A549 (cell line): ENCODE results near the gene LY6G6D. TPM values are rescaled to one million over a fixed set of nuclear protein-coding genes. Genes with fewer than 3 reads are reported as not detected.

Experiments
- ATAC-seq, 2 experiments: fragments of 200-7000 bp in 1 of 2; fragments of >200 bp in 1 of 2; cut with Nextera tagmentation in 1 of 2; cut with Tn5 transposase in 1 of 2; 3 replicates each; pipeline versions ENCODE4 v1.8.0 to v1.9.1; 2018 to 2020; ENCODE audit warnings: mild to moderate bottlenecking in 1 of 2, moderate library complexity in 1 of 2
- CTCF ChIA-PET: fragments of 300-600 bp; sonication (Branson Sonifier 250); formaldehyde crosslinking; extraction: SDS; loops from one replicate; lab custom pipeline; 2021; ENCODE audit warnings: antibody characterized with exemption, inconsistent platforms; lab: Yijun Ruan, JAX
- POLR2A ChIA-PET: fragments of 350-600 bp; formaldehyde crosslinking; extraction: SDS; loops from one replicate; lab custom pipeline; 2021; ENCODE audit warnings: antibody characterized with exemption, inconsistent platforms; lab: Yijun Ruan, JAX
- DNase-seq, 2 experiments: peaks; one replicate each; pipeline versions ENCODE4 v3.0.0 to v3.0.0-alpha.2; 2011 to 2016; ENCODE audit warnings: low read depth in 1 of 2, low spot score in 1 of 2
- FAIRE-seq: peaks from 2 replicates; lab custom pipeline; 2011; peaks lifted over from hg19 to GRCh38; lab: Jason Lieb, UNC
- H3K27ac ChIP-seq, 2 experiments: fragments of >200 bp; sonication (Bioruptor Twin); formaldehyde crosslinking; 3 replicates each; pipeline ENCODE4 v1.5.1; 2016 to 2017
- H3K4me1 ChIP-seq: fragments of >200 bp; sonication (Bioruptor Twin); formaldehyde crosslinking; 3 replicates; pipeline ENCODE4 v1.6.1; 2016
- H3K4me2 ChIP-seq: fragments of >200 bp; sonication (Bioruptor Twin); formaldehyde crosslinking; 3 replicates; pipeline ENCODE4 v1.6.1; 2016
- H3K4me3 ChIP-seq: fragments of >200 bp; sonication (Bioruptor Twin); formaldehyde crosslinking; 3 replicates; pipeline ENCODE4 v1.5.1; 2016
- H3K9me3 ChIP-seq: fragments of >200 bp; sonication (Bioruptor Twin); formaldehyde crosslinking; 3 replicates; pipeline ENCODE4 v1.6.1; 2016
- CHD4 ChIP-seq: fragments of 200-600 bp; sonication (generic); IDR thresholded peaks from 2 replicates; pipeline ENCODE4 v1.6.1; 2016; ENCODE audit warnings: antibody characterized with exemption, mild to moderate bottlenecking, borderline replicate concordance
- EP300 ChIP-seq, 2 experiments: fragments of >200 bp; sonication (Bioruptor Twin); formaldehyde crosslinking; IDR thresholded peaks; 2 replicates in 1 of 2; 3 replicates in 1 of 2; pipeline ENCODE4 v1.6.1; 2016 to 2017
- FOSB ChIP-seq: fragments of 250-450 bp; sonication (Bioruptor Pico); IDR thresholded peaks from 2 replicates; pipeline ENCODE4 v1.5.0; 2020; ENCODE audit warnings: mild to moderate bottlenecking, moderate library complexity
- FOSL2 ChIP-seq, 2 experiments: fragments of 450-650 bp in 1 of 2; fragments of >200 bp in 1 of 2; sonication (Bioruptor Twin) in 1 of 2; formaldehyde crosslinking; IDR thresholded peaks; 2 replicates each; pipeline versions ENCODE4 v1.5.0 to v1.6.1; 2016 to 2020; ENCODE audit warnings: mild to moderate bottlenecking in 1 of 2, moderate library complexity in 1 of 2
- FOXS1 ChIP-seq: fragments of 250-450 bp; sonication (Bioruptor Pico); IDR thresholded peaks from 2 replicates; pipeline ENCODE4 v1.5.0; 2020; ENCODE audit warnings: mild to moderate bottlenecking, moderate library complexity
- HEYL ChIP-seq: fragments of 250-450 bp; sonication (Bioruptor Pico); IDR thresholded peaks from 2 replicates; pipeline ENCODE4 v1.8.0; 2021; ENCODE audit warnings: mild to moderate bottlenecking, moderate library complexity
- HMGXB4 ChIP-seq: fragments of 250-450 bp; sonication (Bioruptor Pico); IDR thresholded peaks from 2 replicates; pipeline ENCODE4 v1.5.0; 2021; ENCODE audit warnings: mild to moderate bottlenecking, moderate library complexity, borderline replicate concordance
- HOXB5 ChIP-seq: fragments of 250-450 bp; sonication (Bioruptor Pico); IDR thresholded peaks from 2 replicates; pipeline ENCODE4 v1.5.0; 2020; ENCODE audit warnings: mild to moderate bottlenecking, moderate library complexity
- JUN ChIP-seq, 2 experiments: fragments of >200 bp; sonication (Bioruptor Twin); formaldehyde crosslinking; IDR thresholded peaks; 2 replicates in 1 of 2; 3 replicates in 1 of 2; pipeline ENCODE4 v1.6.1; 2016 to 2017
- MAFK ChIP-seq: fragments of 450-650 bp; IDR thresholded peaks from 2 replicates; pipeline ENCODE4 v1.6.1; 2014; ENCODE audit not compliant: partially characterized antibody
- MAZ ChIP-seq: fragments of 150-350 bp; IDR thresholded peaks from 2 replicates; pipeline ENCODE4 v1.6.1; 2014; ENCODE audit warnings: antibody characterized with exemption, low read depth, low read length, borderline replicate concordance
- MYC ChIP-seq: IDR thresholded peaks from 2 replicates; pipeline ENCODE4 v1.6.1; 2012; ENCODE audit warnings: mild to moderate bottlenecking, inconsistent platforms, low read length, improper control_type of control experiment, borderline replicate concordance
- NR3C1 ChIP-seq: fragments of >200 bp; sonication (Bioruptor Twin); formaldehyde crosslinking; IDR thresholded peaks from 3 replicates; pipeline ENCODE4 v1.6.1; 2017
- PHF8 ChIP-seq: fragments of 200-600 bp; sonication (generic); IDR thresholded peaks from 2 replicates; pipeline ENCODE4 v1.6.1; 2016; ENCODE audit warnings: low read depth, mild to moderate bottlenecking, antibody characterized with exemption, moderate library complexity, borderline replicate concordance
- RFX5 ChIP-seq: fragments of 450-650 bp; IDR thresholded peaks from 2 replicates; pipeline ENCODE4 v1.7.1; 2014; ENCODE audit warnings: antibody characterized with exemption, mild to moderate bottlenecking, moderate library complexity
- SMC3 ChIP-seq: fragments of >200 bp; sonication (Bioruptor Twin); formaldehyde crosslinking; IDR thresholded peaks from 3 replicates; pipeline ENCODE4 v1.6.1; 2018; ENCODE audit warnings: inconsistent platforms
- ZSCAN20 ChIP-seq: fragments of 250-450 bp; sonication (Bioruptor Pico); IDR thresholded peaks from 2 replicates; pipeline ENCODE4 v1.8.0; 2022; ENCODE audit warnings: mild to moderate bottlenecking, moderate library complexity
- whole genome bisulfite sequencing: methylation state at CpG from one replicate; pipeline ENCODE4 v1.1.6; 2017; ENCODE audit errors: missing lambda C conversion rate; 5-methylcytosine and 5-hydroxymethylcytosine counted together
- polyA plus RNA-seq, 4 experiments: library from polyadenylated mRNA; depleted of rRNA in 3 of 4; stranded (reverse); fragments of >200 nt; fragmentation: RNase III in 1 of 4; extraction: RNeasy Plus Mini Kit Qiagen cat#74134 plus additional on column Dnase treatment in 1 of 4; gene quantifications; 2 replicates in 3 of 4; 3 replicates in 1 of 4; pipeline ENCODE4 v1.2.3, GENCODE V29; 2011 to 2017
- TF ChIP-seq, protein P1 (sequence below): IDR thresholded peaks from 2 replicates; pipeline ENCODE4 v1.6.1; 2012
- TF ChIP-seq, protein P2 (sequence below): fragments of >200 bp; sonication (Bioruptor Twin); formaldehyde crosslinking; IDR thresholded peaks from 3 replicates; pipeline ENCODE4 v1.5.1; 2016

LY6G6D gene
- polyA plus RNA-seq, 2 of the 4 experiments (the other 2 are of a cell fraction) = not detected

- H3K27ac ChIP-seq = no peak overlapping the region; a peak in 1 of 6 replicates
- peaks cover 38% of the 10 kb centered on the region for H3K4me1 ChIP-seq
- ATAC-seq (no peak), DNase-seq (no peak), FAIRE-seq (no peak)
- H3K4me3 ChIP-seq = no peak overlapping the region
- no peaks in the 10 kb centered on the region for H3K9me3 ChIP-seq
- POLR2A ChIA-PET = no interaction called here
- no peak overlapping the region for H3K4me2 ChIP-seq
- 88% methylated on average over 2 of the region's 2 CpGs for WGBS
- TF ChIP-seq RFX5 = no peak
- no peak for TF ChIP-seq HMGXB4 (CRISPR knock-in tag)
- TF ChIP-seq, protein P1, sequence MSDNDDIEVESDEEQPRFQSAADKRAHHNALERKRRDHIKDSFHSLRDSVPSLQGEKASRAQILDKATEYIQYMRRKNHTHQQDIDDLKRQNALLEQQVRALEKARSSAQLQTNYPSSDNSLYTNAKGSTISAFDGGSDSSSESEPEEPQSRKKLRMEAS = no peak
- no peak for TF ChIP-seq EP300 (IDR thresholded peaks at IDR 0.05)
- TF ChIP-seq MYC = no peak
- TF ChIP-seq MAFK = no peak
- no peak for TF ChIP-seq FOXS1 (CRISPR knock-in tag)
- no peak for TF ChIP-seq MAZ
- no peak for TF ChIP-seq CHD4
- no peak for TF ChIP-seq FOSL2 (IDR thresholded peaks at IDR 0.05)
- TF ChIP-seq FOSL2 (CRISPR knock-in tag; IDR thresholded peaks at IDR 0.05) = no peak
- no peak for TF ChIP-seq HOXB5 (CRISPR knock-in tag)
- TF ChIP-seq SMC3 = no peak
- CTCF ChIA-PET = interaction anchor here (0.7 to 2.1 kb wide), 3 partner anchors 12 to 149 kb away, joined by 3 to 4 read pairs (median 3); partner anchors contain the start of gene NCR3
These were observed 26.7 kb downstream of the LY6G6D start for GRCh38 chr6:31741815-31742214.

DNA sequence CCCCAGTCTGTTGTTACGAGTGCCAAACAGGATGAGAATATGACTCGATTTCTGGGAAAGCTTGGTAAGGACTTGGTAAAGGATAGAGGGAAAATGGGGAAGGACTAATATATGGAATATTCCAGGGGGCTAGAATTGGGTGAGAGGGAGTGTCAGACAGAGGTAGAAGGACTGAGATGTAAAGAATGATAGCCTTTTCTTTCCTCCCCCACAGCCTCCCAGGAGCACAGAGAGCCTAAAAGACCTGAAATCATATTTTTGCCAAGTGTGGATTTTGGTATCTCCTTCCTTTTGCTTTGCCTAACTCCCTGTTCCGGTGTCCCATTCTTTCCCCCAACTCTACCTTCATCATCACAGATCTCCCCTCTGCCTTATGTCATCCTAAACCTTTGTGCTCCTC, 27.7 kb downstream of the LY6G6D start:
- POLR2A ChIA-PET = no interaction called here
- no peak for FAIRE-seq

More for the DNA sequence above, 27.7 kb downstream of the LY6G6D start:
- TF ChIP-seq, protein P2, sequence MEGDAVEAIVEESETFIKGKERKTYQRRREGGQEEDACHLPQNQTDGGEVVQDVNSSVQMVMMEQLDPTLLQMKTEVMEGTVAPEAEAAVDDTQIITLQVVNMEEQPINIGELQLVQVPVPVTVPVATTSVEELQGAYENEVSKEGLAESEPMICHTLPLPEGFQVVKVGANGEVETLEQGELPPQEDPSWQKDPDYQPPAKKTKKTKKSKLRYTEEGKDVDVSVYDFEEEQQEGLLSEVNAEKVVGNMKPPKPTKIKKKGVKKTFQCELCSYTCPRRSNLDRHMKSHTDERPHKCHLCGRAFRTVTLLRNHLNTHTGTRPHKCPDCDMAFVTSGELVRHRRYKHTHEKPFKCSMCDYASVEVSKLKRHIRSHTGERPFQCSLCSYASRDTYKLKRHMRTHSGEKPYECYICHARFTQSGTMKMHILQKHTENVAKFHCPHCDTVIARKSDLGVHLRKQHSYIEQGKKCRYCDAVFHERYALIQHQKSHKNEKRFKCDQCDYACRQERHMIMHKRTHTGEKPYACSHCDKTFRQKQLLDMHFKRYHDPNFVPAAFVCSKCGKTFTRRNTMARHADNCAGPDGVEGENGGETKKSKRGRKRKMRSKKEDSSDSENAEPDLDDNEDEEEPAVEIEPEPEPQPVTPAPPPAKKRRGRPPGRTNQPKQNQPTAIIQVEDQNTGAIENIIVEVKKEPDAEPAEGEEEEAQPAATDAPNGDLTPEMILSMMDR = no peak
- no peak for TF ChIP-seq JUN (IDR thresholded peaks at IDR 0.05)
- TF ChIP-seq SMC3 = no peak
- TF ChIP-seq HMGXB4 (CRISPR knock-in tag) = no peak
- TF ChIP-seq NR3C1 = no peak
- no peak for TF ChIP-seq FOSL2 (IDR thresholded peaks at IDR 0.05)
- TF ChIP-seq FOSL2 (CRISPR knock-in tag; IDR thresholded peaks at IDR 0.05) = no peak
- no peak for TF ChIP-seq ZSCAN20 (CRISPR knock-in tag)
- TF ChIP-seq FOSB (CRISPR knock-in tag) = no peak
- TF ChIP-seq HEYL (CRISPR knock-in tag) = no peak
- no peak for TF ChIP-seq PHF8
- Histone ChIP-seq H3K27ac (no peak overlapping the region), H3K9me3 (no peaks in the 10 kb centered on the region), H3K4me2 (no peak overlapping the region), H3K4me1 (peaks cover 27% of the 10 kb centered on the region), H3K4me3 (no peak overlapping the region)
- ATAC-seq = no peak
- WGBS = 98% methylated on average over 3 of the region's 3 CpGs
- CTCF ChIA-PET = interaction anchor here (0.8 to 2.1 kb wide), 2 partner anchors 13 to 27 kb away, joined by 3 to 4 read pairs; no protein-coding TSS in a partner anchor
- no peak for DNase-seq
